SK-N-SH (cell line): Measurements from ENCODE around the gene ZMIZ1. TPM values are rescaled to one million over a fixed set of nuclear protein-coding genes. Genes with fewer than 3 reads are reported as not detected.

Experiments used
- CTCF ChIA-PET: fragments of 300-600, 350-600 bp; formaldehyde crosslinking; extraction: SDS; loops from one replicate; lab custom pipeline; 2021; lab: Yijun Ruan, JAX
- POLR2A ChIA-PET: fragments of 350-600 bp; sonication (Branson Sonifier 250); formaldehyde crosslinking; extraction: SDS; loops from one replicate; lab custom pipeline; 2020; ENCODE audit warnings: antibody characterized with exemption, inconsistent platforms; lab: Yijun Ruan, JAX
- DNase-seq: peaks from one replicate; pipeline ENCODE4 v3.0.0; 2012
- H2AFZ ChIP-seq: fragments of 200-600 bp; sonication (generic); 2 replicates; pipeline ENCODE4 v1.8.1; 2016; ENCODE audit warnings: antibody characterized with exemption, mild to moderate bottlenecking, low read depth
- H3F3A ChIP-seq: fragments of 200-600 bp; sonication (generic); replicated peaks from 2 replicates; pipeline ENCODE3; 2016; ENCODE audit warnings: antibody characterized with exemption, mild to moderate bottlenecking; ENCODE audit not compliant: insufficient read depth
- H3K27ac ChIP-seq, 2 experiments: fragments of 200-500 bp in 1 of 2; fragments of 200-600 bp in 1 of 2; sonication (Bioruptor generic) in 1 of 2; sonication (generic), shearing (Covaris generic) in 1 of 2; 2 replicates each; pipeline versions ENCODE4 v1.5.1 to v1.6.1; 2014 to 2016; ENCODE audit warnings: low read depth in 2 of 2, inconsistent platforms in 1 of 2, low read length in 1 of 2, mild to moderate bottlenecking in 1 of 2, mixed read lengths in 1 of 2
- H3K27me3 ChIP-seq: fragments of 200-600 bp; sonication (generic), shearing (Covaris generic); 2 replicates; pipeline ENCODE4 v1.6.1; 2016; ENCODE audit warnings: mixed run types; ENCODE audit not compliant: insufficient read depth
- H3K36me3 ChIP-seq, 2 experiments: fragments of 200-500 bp in 1 of 2; fragments of 200-600 bp in 1 of 2; sonication (Bioruptor generic) in 1 of 2; sonication (generic) in 1 of 2; replicated peaks in 1 of 2; 2 replicates each; pipeline versions ENCODE3 to v1.5.1; 2014 to 2016; ENCODE audit warnings: low read length in 1 of 2, mild to moderate bottlenecking in 1 of 2; ENCODE audit not compliant: insufficient read depth in 2 of 2, control insufficient read depth in 1 of 2
- H3K4me1 ChIP-seq, 2 experiments: fragments of 200-500 bp in 1 of 2; fragments of 200-600 bp in 1 of 2; sonication (Bioruptor generic) in 1 of 2; sonication (generic), shearing (Covaris generic) in 1 of 2; 2 replicates each; pipeline versions ENCODE4 v1.5.1 to v1.6.1; 2014 to 2016; ENCODE audit warnings: low read depth in 1 of 2, low read length in 1 of 2, mixed run types in 1 of 2; ENCODE audit not compliant: insufficient read depth in 2 of 2, control insufficient read depth in 1 of 2
- H3K4me2 ChIP-seq: fragments of 200-600 bp; sonication (generic), shearing (Covaris generic); 2 replicates; pipeline ENCODE4 v1.6.1; 2017; ENCODE audit warnings: mixed run types
- H3K4me3 ChIP-seq, 2 experiments: fragments of 200-500 bp in 1 of 2; fragments of 200-600 bp in 1 of 2; sonication (Bioruptor generic) in 1 of 2; sonication (generic), shearing (Covaris generic) in 1 of 2; 2 replicates each; pipeline versions ENCODE4 v1.5.1 to v1.8.1; 2014 to 2016; ENCODE audit warnings: low read depth in 2 of 2, inconsistent platforms in 1 of 2, low read length in 1 of 2, mild to moderate bottlenecking in 1 of 2, mixed read lengths in 1 of 2, moderate library complexity in 1 of 2
- H3K79me2 ChIP-seq: fragments of 200-600 bp; sonication (generic); 2 replicates; pipeline ENCODE4 v1.8.1; 2017; ENCODE audit warnings: mild to moderate bottlenecking; ENCODE audit not compliant: insufficient read depth
- H3K9ac ChIP-seq: fragments of 200-600 bp; sonication (generic); 2 replicates; pipeline ENCODE4 v1.6.1; 2017; ENCODE audit warnings: mixed run types
- H3K9me2 ChIP-seq: fragments of 200-600 bp; sonication (generic); 2 replicates; pipeline ENCODE4 v1.6.1; 2017; ENCODE audit warnings: mixed run types
- H3K9me3 ChIP-seq: fragments of 200-600 bp; sonication (generic); 2 replicates; pipeline ENCODE4 v1.6.1; 2017; ENCODE audit warnings: mixed run types, mild to moderate bottlenecking, moderate library complexity
- H4K20me1 ChIP-seq: fragments of 200-600 bp; sonication (generic); 2 replicates; pipeline ENCODE4 v1.6.1; 2017; ENCODE audit warnings: mild to moderate bottlenecking, mixed run types; ENCODE audit not compliant: insufficient read depth
- CHD2 ChIP-seq: fragments of 150-350 bp; IDR thresholded peaks from 2 replicates; pipeline ENCODE4 v1.6.1; 2018; ENCODE audit warnings: low read length; ENCODE audit not compliant: partially characterized antibody
- ELF1 ChIP-seq: IDR thresholded peaks from 2 replicates; pipeline ENCODE4 v1.4.0; 2012
- EZH2phosphoT487 ChIP-seq: fragments of 200-600 bp; sonication (generic); IDR thresholded peaks from 2 replicates; pipeline ENCODE4 v1.6.1; 2017; ENCODE audit warnings: low read depth, mixed run types, mild to moderate bottlenecking, antibody characterized with exemption, moderate library complexity, borderline replicate concordance
- FOSL2 ChIP-seq: IDR thresholded peaks from 2 replicates; pipeline ENCODE4 v1.4.0; 2012; ENCODE audit warnings: low read depth, mild to moderate bottlenecking, moderate library complexity, borderline replicate concordance
- FOXJ3 ChIP-seq: sonication (generic); formaldehyde crosslinking; IDR thresholded peaks from 2 replicates; pipeline ENCODE4 v1.5.1; 2020; ENCODE audit warnings: mild to moderate bottlenecking, missing genetic modification reagents
- FOXM1 ChIP-seq: IDR thresholded peaks from 2 replicates; pipeline ENCODE4 v1.4.0; 2012; ENCODE audit warnings: low read depth, mild to moderate bottlenecking
- GABPA ChIP-seq: IDR thresholded peaks from 2 replicates; pipeline ENCODE4 v1.4.0; 2012; ENCODE audit warnings: low read depth, mild to moderate bottlenecking
- MEF2A ChIP-seq: IDR thresholded peaks from 2 replicates; pipeline ENCODE4 v1.4.0; 2012; ENCODE audit warnings: low read depth, borderline replicate concordance
- MXI1 ChIP-seq: IDR thresholded peaks from 2 replicates; pipeline ENCODE4 v1.6.1; 2012; ENCODE audit warnings: mild to moderate bottlenecking, low read depth, low read length, improper control_type of control experiment
- RCOR1 ChIP-seq: fragments of 150-350 bp; IDR thresholded peaks from 2 replicates; pipeline ENCODE4 v1.6.1; 2017; ENCODE audit warnings: antibody characterized with exemption, low read length
- TAF1 ChIP-seq: IDR thresholded peaks from 2 replicates; pipeline ENCODE4 v1.6.1; 2012; ENCODE audit warnings: low read depth, mild to moderate bottlenecking, low read length, moderate library complexity, borderline replicate concordance
- TCF12 ChIP-seq: IDR thresholded peaks from 2 replicates; pipeline ENCODE4 v1.4.0; 2012
- WGBS: methylation state at CpG from one replicate; pipeline ENCODE4 v1.1.6; 2017; ENCODE audit warnings: low lambda C conversion rate; 5-methylcytosine and 5-hydroxymethylcytosine counted together
- polyA plus RNA-seq, 3 experiments: library from polyadenylated mRNA; depleted of rRNA; stranded (reverse); fragments of >200 nt; gene quantifications; 2 replicates each; pipeline ENCODE4 v1.2.3, GENCODE V29; 2012
- TF ChIP-seq, protein P1 (sequence below): fragments of 150-350 bp; IDR thresholded peaks from 2 replicates; pipeline ENCODE4 v1.6.1; 2016; ENCODE audit warnings: mild to moderate bottlenecking, low read depth, low read length
- TF ChIP-seq, protein P2 (sequence below): IDR thresholded peaks from 2 replicates; pipeline ENCODE4; 2012
- TF ChIP-seq, protein P3 (sequence below): fragments of 200-600 bp; sonication (generic); IDR thresholded peaks from 2 replicates; pipeline ENCODE4 v1.6.1; 2017; ENCODE audit warnings: antibody characterized with exemption, mild to moderate bottlenecking, moderate library complexity

Gene ZMIZ1
- polyA plus RNA-seq, 1 of the 3 experiments (the other 2 are of a cell fraction), result 23.5 TPM

DNA sequence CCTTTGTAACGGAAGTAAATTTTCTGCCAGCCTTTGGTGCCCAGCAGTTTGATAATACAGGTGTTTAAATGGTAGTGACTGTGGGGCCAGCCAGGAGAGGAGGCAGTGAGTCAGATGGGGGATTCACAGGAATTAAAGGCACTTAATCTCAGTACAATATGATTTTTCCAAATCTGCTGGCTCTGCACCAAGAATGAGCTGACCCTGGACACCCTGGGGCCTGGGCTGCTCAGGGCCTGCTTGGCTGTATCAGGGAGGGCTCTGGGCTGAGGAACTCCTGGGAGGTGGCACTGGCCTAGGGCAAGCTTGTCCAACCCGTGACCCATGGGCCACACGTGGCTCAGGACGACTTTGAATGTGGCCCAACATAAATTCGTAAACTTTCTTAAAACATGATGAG is 104.1 kb downstream of the ZMIZ1 start:
- POLR2A ChIA-PET, result no interaction called here
- Histone ChIP-seq H3K9me3 (no peaks in the 10 kb centered on the region), H2AFZ (no peak overlapping the region), H3K9ac (no peak overlapping the region), H3K4me1 (peaks cover 24 to 90% of the 10 kb centered on the region in 2 experiments), H3K27ac (peak overlapping the region in 1 of 2 experiments; percentile 100; a peak in 1 of 4 replicates), H3K36me3 (peaks cover 7 to 26% of the 10 kb centered on the region in 2 experiments), H3K9me2 (no peaks in the 10 kb centered on the region), H3K4me2 (no peak overlapping the region), H3K4me3 (no peak overlapping the region), H4K20me1 (no peaks in the 10 kb centered on the region), H3K79me2 (peaks cover 52% of the 10 kb centered on the region; the same call in 1 of the 2 replicates), H3K27me3 (no peaks in the 10 kb centered on the region), H3F3A (peaks cover 6% of the 10 kb centered on the region)
- 91% methylated on average over 5 of the region's 5 CpGs for WGBS
- CTCF ChIA-PET, result interaction anchor here (5.7 kb wide), 1 partner anchor 22 kb away, joined by 40 read pairs; no protein-coding TSS in a partner anchor
- no peak for DNase-seq
- TF ChIP-seq MEF2A (no peak), TAF1 (no peak), TCF12 (no peak), ELF1 (no peak), EZH2phosphoT487 (no peak), MXI1 (no peak), FOXJ3 (CRISPR knock-in tag) (no peak), GABPA (no peak), CHD2 (no peak), RCOR1 (no peak), FOSL2 (no peak), FOXM1 (no peak)
- TF ChIP-seq, protein P1, sequence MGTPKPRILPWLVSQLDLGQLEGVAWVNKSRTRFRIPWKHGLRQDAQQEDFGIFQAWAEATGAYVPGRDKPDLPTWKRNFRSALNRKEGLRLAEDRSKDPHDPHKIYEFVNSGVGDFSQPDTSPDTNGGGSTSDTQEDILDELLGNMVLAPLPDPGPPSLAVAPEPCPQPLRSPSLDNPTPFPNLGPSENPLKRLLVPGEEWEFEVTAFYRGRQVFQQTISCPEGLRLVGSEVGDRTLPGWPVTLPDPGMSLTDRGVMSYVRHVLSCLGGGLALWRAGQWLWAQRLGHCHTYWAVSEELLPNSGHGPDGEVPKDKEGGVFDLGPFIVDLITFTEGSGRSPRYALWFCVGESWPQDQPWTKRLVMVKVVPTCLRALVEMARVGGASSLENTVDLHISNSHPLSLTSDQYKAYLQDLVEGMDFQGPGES, result no peak
- TF ChIP-seq, protein P2, sequence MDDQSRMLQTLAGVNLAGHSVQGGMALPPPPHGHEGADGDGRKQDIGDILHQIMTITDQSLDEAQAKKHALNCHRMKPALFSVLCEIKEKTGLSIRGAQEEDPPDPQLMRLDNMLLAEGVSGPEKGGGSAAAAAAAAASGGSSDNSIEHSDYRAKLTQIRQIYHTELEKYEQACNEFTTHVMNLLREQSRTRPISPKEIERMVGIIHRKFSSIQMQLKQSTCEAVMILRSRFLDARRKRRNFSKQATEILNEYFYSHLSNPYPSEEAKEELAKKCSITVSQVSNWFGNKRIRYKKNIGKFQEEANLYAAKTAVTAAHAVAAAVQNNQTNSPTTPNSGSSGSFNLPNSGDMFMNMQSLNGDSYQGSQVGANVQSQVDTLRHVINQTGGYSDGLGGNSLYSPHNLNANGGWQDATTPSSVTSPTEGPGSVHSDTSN, result no peak
- TF ChIP-seq, protein P3, sequence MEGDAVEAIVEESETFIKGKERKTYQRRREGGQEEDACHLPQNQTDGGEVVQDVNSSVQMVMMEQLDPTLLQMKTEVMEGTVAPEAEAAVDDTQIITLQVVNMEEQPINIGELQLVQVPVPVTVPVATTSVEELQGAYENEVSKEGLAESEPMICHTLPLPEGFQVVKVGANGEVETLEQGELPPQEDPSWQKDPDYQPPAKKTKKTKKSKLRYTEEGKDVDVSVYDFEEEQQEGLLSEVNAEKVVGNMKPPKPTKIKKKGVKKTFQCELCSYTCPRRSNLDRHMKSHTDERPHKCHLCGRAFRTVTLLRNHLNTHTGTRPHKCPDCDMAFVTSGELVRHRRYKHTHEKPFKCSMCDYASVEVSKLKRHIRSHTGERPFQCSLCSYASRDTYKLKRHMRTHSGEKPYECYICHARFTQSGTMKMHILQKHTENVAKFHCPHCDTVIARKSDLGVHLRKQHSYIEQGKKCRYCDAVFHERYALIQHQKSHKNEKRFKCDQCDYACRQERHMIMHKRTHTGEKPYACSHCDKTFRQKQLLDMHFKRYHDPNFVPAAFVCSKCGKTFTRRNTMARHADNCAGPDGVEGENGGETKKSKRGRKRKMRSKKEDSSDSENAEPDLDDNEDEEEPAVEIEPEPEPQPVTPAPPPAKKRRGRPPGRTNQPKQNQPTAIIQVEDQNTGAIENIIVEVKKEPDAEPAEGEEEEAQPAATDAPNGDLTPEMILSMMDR, result no peak
